Fibroblast of mammary gland (primary cell): ENCODE data around the gene ZFP62.
A peak's percentile ranks its signal among the peaks of the same experiment; 100 is the strongest.

Experiments
- DNase-seq: peaks from one replicate; pipeline ENCODE4 v3.0.0-alpha.2; 2010; ENCODE audit warnings: low read depth
- H3K4me3 ChIP-seq: 2 replicates; pipeline ENCODE4 v1.5.1; 2011; ENCODE audit warnings: low read depth, mild to moderate bottlenecking, low read length, moderate library complexity; ENCODE audit not compliant: control insufficient read depth
- TF ChIP-seq, protein P1 (sequence below): conservative IDR thresholded peaks from 2 replicates; pipeline ENCODE4 v1.5.1; 2011; ENCODE audit warnings: low read depth, low read length, inconsistent platforms; ENCODE audit not compliant: control insufficient read depth, insufficient read depth

Gene ZFP62

DNA sequence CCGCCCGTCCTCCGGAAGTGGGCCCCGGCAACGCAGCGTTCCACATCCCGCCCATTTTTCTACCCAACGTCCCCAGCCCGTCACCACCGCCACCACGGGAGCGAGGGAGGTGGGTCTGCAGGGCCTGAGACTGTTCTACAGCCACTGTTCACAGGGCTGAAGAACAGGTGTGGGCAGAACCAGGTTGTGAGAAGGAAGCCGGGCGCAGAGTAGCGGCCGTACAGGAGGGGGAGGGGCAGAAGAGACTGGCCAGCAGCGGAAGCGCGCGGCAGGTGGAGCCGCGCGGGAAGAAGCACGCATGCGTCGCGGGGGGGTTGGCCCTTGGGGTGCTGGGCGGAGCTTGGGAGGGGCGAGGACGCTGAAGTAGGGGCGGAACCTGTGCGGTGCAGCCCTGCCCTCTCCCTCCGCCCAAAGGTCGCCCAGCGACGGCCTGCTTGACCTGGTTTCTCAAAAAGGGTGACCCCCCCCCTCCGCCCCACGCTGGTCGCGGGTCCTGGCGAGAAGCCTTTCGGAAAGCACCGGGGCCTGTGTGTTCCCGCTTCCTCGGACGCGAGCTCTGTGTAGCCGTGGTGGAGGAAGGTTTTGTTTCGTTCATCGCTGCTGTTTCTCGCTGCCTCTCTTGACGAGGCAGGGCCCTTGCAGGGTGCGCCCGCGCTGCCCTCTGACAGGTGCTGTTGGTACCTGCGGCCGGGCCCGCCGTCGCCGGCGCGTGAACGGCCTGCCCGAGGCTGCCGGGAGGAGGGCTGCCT, 50.7 kb downstream of the ZFP62 start:
- TF ChIP-seq, protein P1, sequence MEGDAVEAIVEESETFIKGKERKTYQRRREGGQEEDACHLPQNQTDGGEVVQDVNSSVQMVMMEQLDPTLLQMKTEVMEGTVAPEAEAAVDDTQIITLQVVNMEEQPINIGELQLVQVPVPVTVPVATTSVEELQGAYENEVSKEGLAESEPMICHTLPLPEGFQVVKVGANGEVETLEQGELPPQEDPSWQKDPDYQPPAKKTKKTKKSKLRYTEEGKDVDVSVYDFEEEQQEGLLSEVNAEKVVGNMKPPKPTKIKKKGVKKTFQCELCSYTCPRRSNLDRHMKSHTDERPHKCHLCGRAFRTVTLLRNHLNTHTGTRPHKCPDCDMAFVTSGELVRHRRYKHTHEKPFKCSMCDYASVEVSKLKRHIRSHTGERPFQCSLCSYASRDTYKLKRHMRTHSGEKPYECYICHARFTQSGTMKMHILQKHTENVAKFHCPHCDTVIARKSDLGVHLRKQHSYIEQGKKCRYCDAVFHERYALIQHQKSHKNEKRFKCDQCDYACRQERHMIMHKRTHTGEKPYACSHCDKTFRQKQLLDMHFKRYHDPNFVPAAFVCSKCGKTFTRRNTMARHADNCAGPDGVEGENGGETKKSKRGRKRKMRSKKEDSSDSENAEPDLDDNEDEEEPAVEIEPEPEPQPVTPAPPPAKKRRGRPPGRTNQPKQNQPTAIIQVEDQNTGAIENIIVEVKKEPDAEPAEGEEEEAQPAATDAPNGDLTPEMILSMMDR = no peak
- peak; percentile 90 for DNase-seq
- H3K4me3 ChIP-seq = peak overlapping the region; percentile 86

DNA sequence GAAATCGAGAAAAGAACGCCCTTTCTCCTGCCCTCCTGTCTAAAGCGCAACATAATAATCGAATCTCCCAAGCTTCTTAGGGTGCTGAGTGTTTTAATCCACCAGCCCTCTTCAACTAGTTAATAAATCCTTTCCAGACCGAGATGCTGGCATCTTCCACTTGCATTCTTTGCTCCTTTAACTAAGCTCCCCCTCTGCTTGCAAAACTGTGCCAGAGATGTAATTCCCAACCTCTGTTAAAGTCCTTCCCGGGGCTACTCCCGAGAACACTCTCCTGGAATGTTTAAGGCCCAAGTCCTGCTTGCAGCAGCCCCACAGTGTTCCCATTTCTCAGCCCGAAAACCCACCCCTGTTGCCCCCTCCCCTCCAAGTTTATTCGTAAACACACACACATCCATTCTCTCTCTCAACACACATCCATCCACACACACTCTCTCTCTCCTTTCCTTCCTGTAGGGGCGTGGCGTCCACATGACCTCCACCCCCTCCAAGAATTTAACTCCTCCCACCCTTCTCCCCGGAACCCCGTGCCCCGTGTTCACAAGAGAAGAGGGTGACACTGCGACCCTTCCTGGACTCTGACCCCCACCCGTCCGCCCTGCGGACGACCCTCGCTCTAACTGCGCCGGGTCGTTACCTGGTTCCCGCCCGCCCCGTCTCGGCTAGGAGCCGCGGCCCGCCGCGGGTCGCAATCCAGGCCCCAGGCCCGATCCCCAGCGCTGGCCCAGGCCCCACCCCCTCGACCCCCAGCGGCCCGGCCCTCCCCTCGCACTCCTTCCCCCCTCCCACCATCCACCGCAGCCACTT, 51.5 kb downstream of the ZFP62 start:
- TF ChIP-seq, protein P1 = no peak
- DNase-seq = peak; percentile 89
- peak overlapping the region; percentile 86 for H3K4me3 ChIP-seq

DNA sequence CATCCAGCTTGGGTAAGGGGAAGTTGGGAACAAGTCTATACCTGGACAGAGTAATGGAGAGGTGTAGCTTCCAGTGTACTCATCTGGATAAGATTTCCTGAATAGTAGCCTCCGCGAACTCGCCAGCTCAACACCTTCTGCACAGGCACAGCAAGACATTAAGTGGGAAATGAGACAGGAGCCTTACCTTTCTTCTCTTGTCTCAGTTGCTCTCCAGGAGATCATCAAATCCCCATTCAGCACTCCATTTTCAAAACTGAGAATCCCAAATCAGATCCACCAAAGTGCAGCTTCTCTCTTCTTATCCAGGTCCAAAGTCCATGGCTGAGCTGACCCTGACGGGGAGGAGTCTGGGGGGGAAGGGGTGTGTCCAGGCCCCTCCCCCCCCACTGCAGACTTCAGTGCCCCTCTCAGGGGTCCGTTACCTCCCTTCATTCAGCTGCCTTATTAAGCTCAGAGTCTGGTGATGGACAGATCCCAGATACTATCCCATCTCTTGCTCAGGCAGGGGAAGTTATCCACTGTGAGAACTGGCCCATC, 52.5 kb downstream of the ZFP62 start:
- H3K4me3 ChIP-seq = peak overlapping the region; percentile 86
- TF ChIP-seq, protein P1 = no peak
- no peak for DNase-seq

DNA sequence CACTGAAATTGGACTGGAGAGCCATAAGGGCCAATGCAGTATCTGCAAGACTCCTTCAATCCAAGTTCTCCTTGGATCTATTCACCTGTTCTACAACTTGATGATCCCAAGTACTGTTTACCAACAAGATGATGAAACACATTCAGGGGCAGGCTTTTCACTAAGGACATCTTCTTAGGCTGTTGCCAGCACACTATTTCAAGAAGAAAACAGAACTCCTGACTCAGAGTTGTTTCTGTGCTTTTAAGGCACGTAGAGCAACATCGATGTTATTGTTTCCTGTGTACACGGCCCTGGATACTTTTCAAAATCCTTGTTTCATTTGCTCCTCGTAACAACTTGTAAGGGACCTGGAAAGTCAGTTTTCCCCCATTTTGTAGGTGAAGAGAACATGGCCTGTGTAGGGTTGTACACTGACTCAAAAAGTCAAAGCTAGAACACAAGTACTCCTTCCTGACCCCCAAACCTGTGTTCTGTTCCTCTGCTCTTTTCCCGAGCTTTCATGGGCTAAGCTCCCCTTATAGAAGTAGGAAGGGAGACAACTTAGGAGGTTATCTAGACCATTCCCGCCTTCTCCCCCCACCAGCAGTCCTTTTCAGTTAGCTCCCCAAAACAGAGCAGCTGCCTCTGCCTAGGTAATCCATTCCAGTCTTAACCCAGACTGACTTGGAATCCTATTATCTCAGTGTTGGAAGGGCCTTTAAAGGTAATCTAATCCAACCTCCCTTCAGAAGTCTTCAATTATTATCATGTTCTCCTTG, 53.2 kb downstream of the ZFP62 start:
- DNase-seq = peak; percentile 56
- no peak overlapping the region for H3K4me3 ChIP-seq
- TF ChIP-seq, protein P1 = no peak

DNA sequence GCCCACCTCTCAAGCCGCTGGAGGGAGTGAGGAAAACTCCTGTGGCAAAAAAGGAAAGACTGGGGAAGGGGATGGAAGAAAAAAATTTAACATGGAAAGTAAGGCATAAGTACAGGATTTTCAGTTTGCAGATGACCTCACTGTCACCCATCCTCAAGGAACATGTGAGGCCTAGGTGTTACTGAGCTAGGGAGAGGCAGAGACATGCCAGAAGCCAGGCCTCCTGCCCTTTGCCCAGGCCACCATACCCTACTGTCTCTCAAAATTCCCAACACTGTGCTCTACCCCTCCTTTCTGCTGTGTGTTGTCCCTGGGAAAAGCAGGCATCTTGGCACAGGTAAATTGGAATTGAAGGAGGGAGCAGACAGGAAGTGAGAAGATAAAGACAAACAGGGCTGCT, 54.0 kb downstream of the ZFP62 start:
- TF ChIP-seq, protein P1 = no peak
- DNase-seq = no peak
- H3K4me3 ChIP-seq = no peak overlapping the region

DNA sequence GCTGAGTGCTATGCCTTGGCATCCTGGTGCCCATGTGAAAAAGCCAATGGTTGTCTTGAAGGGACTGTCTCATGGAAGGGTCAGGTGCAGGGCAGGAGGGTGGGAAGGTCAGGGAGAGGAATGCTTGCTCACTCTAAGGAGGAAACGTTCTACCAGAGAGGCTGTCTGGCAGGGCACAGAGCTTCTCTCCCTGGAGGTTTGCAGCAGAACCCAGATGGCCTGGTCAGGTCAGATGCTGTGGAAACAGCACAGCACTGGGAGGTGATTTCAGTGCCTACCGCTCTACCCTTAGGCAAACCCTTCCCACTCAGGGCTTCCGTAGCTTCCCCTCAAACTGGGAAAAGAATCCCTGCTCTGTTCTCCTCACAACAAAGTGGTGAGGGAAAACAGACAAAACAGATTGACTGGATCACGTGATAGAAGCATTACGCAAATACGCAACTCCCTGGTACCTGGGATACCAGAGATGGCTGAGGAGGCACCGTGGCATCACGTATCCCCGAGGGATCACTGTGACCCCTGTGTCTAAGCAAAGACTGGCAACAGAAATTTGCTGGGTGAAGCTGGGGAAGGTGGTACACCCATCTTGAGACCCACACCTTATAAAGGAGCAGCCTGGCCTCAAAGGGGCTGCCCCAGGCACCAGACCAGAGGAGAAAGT, 54.6 kb downstream of the ZFP62 start:
- TF ChIP-seq, protein P1 = no peak
- DNase-seq = no peak
- no peak overlapping the region for H3K4me3 ChIP-seq
